ENCODE results near the gene LRRC3C.

DNA sequence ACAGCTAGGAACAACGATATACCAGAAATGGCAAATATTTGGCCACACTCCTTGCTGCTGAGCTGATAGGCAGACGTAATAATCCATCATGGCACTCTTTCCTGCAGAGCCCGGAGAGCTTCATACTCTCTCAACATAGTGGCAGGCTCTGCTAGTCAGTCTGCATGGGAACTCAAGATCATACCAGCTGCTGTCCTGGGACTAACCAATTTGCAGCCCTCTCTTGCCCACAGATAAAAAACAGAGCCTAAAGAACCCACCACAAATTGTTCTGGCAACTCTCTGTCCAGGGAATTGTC, 22.6 kb upstream of the LRRC3C start:
- TF ChIP-seq, protein P1, sequence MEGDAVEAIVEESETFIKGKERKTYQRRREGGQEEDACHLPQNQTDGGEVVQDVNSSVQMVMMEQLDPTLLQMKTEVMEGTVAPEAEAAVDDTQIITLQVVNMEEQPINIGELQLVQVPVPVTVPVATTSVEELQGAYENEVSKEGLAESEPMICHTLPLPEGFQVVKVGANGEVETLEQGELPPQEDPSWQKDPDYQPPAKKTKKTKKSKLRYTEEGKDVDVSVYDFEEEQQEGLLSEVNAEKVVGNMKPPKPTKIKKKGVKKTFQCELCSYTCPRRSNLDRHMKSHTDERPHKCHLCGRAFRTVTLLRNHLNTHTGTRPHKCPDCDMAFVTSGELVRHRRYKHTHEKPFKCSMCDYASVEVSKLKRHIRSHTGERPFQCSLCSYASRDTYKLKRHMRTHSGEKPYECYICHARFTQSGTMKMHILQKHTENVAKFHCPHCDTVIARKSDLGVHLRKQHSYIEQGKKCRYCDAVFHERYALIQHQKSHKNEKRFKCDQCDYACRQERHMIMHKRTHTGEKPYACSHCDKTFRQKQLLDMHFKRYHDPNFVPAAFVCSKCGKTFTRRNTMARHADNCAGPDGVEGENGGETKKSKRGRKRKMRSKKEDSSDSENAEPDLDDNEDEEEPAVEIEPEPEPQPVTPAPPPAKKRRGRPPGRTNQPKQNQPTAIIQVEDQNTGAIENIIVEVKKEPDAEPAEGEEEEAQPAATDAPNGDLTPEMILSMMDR (IDR thresholded peaks at IDR 0.05): no peak
- TF ChIP-seq POLR2A (IDR thresholded peaks at IDR 0.05): no peak

Data from vagina (tissue), 2 donors.